EH (cell line): ENCODE results near the gene TUB.
A peak's percentile ranks its signal among the peaks of the same experiment; 100 is the strongest.

Source experiments
- DNase-seq: peaks from one replicate; pipeline ENCODE4 v3.0.0-alpha.2; 2015; ENCODE audit warnings: low read depth

TUB gene

DNA sequence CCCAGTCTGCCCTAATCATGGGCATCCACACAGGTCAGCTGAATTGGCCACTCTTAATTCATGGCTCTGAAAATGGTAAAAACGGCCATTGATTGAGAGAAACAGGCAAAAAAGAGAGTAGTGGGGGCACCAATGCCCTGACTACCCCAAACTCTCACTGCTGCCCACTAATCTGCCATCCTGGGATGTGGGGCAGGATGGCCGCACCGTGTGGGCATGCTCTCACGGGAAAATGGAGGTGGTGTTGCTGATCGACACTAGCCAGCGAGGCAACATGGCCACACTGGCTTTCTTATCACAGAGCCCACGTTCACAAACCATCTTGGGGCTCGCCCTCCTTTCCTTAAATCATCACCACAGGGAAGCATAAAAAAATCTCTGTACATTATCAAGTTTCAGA is 11.2 kb upstream of the TUB start:
- DNase-seq = no peak

DNA sequence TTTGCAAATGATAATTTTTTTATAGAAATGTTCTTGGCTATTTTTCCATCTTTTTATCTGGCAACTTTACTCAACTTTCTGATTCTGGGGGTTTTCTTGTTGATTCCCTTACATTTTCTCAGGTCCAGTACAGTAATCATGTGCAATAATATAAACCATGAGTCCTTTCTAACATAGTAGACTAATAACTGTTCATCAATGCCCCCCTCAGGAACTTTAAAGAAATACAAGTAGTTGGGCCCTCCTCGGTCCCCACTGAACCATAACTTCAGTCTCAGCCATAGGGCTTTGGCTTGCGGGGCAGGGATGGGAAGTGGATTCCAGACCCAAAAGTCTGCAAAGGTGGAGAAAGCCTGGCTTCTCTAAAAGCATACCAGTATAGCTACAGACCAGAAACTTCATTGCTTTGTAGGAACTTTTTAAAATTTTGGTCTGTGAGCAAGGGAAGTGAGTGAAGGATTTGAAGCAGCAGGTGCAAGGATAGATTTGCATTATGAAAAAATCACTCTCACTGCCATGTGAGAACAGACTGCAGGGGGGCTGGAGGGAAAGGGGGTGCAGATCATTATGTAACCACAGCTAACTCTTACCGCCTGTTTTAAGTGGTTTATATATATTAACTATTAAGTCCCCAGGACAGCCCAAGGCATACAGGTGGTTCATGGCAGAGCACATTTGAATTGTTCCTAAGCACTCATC is 10.4 kb upstream of the TUB start:
- peak; percentile 57 for DNase-seq

DNA sequence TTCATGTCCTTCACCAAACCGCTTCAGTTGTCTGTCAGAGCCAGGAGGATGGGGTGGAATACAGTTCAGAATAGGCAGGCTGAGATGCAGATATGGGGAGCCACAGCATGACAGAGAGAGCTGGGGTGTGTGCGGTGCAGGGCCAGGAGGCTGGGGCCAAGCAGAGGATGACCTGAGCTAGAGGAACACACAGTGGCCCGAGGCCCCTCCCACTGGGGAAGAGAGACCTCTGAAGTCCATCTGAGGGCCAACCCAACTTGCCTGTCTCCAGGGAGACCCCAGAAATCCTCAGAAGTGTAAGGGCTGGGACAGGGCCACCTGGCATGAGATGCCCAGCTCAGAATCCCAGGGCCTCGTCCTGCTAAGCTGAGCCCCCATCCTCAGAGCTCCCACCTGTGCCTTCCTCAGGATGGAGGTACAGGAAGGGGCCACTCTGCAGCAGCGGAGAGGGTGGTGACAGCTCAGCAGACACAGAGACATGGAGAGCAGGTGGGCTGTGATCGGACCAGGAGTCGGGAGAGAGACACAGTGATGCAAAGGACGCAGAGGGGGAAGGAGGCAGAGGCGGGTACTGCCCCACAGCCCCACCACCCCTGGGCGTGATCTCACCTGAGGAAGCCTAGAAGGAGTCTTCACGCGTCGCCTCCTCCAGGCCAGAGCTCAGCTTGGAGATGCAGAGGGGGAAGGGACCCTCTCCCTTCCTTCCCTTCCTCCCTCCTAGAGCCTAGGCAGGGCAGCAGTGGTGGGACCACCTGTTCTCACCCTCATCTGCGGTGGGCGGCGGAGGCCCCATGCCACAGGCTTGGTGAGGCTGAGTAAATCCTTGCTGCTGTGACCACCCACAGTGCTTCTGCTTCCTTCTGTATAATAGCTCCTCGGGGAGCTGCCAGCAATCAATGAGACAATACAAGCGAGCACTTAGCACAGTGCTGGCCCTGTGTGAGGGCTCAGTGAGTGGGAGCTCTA is 9.1 kb upstream of the TUB start:
- DNase-seq = no peak

DNA sequence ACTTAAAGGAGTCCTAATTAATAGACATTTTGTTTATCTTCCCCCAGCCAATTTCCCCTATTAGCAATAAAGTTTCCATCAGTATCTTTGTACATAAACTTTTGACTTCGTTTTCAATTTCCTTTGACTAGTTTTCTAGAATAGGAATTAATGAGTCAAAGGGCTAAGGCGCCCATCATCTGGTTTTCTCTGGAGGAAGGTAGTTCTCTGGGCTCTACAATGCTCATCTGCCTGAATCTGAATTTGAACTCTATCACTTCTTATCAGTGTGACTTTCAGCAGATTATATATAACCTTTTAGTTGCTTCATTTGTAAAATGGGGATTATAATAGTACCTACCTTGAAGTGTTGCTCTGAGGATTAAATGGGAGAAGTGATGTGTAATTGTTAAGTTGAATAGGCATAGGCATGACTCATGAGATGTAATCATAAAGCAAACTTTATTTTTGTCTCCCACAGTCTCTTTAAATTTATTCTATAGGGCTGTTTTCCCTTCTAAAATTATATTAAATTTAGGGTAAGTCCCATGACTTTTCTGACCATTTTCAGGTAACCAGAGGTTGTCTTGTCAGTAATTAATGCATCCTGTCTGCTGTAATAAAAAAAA is 5.8 kb upstream of the TUB start:
- no peak for DNase-seq

DNA sequence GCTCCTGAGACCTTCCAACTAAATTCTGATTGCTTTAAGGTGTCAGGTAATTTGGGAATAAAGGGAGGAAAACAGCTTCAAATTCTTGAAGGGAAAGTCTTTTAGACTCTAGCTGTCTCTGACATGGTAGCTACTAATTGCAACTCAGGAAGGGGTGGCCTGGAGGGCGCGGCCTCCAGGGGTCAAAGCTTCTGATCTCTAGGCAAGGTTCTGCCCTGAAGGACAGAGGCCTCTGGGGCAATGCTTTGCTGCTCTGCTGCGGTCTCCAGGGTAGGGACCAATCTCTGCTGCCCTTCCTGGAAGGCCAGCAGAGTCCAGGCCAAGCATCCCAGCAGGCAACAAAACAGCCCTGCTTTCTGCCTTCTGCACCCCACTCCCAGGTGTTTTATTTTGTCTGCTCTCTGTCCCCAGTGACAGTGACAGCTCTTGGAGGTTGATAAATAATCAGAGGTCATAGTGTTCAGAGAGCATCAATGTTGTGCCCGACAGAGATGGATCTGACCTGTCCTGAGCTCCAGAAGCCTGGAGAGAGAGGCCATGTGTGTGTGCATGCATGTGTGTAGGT is 1.8 kb upstream of the TUB start:
- no peak for DNase-seq

DNA sequence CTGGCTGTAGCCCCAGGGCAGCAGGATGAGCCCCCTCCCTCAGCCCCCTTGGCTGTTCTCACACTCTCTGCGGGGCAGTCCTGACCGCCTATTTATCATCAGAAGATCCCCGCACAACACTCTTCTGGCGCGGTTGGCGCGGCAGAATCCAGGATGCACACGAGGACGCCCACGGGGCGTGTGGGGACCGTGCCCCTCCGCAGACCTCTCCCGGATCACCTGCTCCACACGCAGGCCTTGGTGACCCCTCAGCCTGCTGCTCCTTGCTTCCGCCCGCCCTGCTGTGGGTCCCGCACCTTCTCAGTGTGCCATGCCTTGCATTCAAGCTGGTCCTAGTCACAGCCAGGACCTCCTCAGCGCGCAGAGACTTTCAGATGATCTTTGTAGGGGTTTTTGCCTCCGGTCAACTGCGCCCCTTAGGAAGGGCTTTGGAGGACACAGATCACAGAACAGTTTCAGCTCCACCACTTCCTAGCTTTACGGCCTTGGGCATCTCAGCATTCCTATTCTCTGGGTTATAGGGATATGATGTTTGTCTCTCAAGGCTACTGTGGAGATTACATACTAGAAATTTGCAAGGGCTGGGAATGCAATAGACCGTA is 841 bp upstream of the TUB start:
- no peak for DNase-seq

DNA sequence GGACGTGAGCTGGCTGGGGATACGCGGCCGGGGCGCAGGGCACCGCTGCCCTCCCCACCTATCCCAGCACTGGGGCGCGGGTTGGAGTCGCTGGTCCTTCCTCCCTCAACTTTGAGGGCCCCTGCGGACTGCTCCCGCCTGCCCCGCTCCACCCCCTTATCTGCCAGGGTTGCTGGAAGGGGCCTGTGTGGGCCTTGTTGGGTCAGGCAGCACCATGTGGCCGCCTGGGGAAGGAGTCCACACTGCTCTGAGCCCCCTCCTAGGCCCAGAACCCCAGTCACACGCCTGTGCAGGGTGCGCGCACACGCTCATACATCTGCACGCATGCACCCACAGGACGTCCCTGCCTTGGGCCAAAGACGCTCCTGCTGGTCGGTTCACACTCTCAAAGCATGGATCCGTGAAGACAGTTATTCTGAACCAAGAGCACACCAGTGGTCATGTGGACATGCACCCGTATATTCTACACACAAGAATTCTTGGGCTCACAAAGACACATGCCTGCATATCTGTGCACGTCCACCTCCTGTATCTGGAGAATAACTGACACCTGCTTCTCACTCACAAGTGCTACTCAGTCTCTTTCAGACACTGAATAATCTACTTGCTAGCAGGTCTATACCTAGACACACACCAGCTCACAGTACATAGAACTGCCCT is 710 bp downstream of the TUB start:
- DNase-seq = peak; percentile 37

DNA sequence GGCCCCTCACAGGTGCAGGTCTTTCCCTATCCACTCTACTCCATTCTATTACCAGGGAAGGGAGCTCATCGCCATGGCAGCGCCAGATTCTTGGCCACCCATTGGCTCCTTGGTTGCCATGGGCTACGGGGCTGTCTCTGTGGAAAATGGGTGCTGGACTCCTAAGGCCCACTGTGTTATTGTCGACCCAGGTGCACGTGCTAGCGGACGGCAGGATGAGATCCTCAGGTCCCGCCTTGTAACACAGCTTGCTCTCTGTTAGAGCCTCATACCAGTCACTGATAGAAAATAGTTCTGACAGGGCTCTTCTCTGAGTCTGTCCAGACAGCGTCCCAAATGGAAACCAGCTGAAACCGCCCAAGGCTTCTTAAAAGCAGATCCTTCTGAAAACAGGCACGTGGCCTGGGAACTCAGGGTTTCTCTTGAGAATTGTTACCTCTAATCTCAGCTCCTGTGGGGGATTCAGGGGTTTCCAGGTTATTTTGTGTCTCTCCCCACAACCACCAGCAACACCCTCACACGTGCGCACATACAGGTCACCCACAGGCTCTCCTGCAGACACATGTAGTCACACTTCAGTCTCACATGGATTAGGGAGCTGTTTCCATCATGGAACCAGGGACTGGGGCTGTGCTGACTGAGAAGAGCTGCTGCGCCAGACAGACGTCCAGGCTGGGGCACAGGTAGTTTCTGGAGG is 1.5 kb downstream of the TUB start:
- DNase-seq = peak; percentile 34

DNA sequence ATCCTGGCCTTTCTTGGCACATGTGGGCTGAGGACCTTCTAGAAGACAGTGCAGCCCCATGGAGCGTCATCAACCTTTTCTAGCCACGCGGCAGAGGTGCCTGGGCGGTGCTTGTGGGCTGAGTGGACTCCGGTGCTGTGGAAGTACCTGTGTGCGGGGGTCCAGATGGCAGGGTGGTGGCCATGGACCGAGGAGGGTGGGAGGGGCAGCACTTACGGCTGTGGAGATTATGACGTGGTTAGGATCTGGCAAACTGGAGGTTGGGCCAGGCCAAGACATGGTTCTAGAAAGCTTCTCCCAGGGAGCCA is 2.0 kb downstream of the TUB start:
- DNase-seq = no peak

DNA sequence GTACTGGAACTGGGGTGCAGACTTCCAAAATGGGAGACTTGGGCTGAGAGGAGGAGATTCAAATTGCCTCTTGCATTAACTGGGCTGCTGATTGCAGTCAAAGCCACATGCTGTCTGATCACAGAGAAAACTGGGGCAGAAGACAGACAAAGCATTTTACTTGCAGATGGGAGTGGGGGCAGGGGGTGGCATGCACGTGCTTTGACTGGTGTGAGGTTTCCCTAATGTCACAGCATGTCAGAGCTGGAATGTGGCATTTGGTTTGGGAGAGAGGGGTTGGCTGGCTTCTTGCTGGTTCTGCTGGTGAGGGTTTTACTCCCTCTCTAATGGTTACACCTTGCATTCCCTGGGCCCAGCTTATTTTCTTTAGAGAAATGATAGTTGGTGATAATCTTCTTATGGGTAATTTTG is 2.9 kb downstream of the TUB start:
- no peak for DNase-seq

DNA sequence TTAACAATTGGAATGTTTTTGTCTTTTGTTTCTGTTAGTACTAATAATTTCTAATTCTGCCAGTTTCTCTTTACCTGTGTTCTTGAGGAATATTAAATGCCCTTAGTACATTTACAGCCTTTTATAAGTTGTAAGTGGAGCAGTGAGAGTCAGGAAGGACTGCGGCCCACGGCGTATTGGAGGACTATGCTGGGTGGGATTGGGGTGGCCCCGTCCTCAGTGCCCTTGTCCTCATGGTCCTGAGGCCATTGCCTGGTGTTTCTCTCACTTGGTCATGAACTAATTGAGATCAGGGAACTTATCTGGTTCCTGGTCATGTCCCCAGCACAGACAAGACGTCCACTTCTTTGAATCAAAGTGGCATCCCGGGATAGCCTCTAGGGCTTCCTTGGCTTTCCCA is 3.3 kb downstream of the TUB start:
- DNase-seq = no peak

DNA sequence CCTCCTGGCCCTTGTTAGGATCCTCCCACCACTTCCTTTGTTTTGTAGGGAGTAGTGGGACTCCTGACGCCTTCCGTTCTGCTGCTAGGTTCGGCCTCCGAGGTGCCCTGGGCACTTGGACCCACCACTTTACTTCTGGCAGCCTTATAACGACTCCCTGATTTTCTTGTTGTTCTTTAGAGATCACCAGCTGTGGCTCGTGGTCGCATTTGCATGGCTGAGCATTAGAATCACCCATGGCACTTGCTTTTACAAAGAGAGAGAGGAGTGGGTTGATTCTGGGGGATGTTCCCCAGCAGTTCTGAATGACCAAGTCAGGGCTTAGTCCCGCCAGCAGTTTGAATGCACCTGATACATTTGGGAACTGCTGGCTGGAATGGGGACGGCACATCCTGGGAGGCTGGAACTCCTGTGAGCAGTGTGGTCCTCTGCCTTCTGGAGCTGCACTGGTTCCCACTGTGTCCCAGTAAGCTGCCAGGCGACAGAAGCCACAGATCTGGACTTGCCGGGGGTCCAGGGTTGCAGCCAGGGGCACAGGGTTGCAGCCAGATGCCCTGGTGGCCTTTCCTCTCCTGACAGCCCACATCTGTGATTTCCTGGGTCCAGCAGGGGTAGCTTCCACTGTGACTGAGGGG is 4.1 kb downstream of the TUB start:
- DNase-seq = no peak

DNA sequence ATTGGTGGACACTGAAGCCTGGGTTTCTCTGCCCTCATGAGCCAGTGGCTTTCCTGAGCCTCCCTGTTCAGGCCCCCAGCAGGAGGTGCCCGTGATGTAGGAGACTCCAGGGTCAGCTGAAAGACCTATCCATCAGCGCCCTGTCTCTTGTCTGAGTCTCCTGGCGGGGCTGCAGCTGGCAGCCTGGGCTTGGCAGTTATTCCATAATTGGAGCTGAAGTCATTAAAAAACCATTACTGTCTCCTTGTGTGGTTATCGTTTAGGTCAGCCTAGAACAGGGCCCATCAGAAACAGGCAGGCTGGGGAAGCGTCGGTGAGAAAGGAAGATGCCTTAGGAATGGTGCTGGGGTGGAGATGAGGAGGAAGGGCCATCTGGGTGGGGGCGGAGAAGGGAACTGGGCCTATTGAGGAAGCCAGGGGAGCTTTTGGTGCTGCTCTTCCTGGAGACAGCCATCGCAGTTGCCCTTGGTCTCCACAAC is 5.0 kb downstream of the TUB start:
- peak; percentile 16 for DNase-seq

DNA sequence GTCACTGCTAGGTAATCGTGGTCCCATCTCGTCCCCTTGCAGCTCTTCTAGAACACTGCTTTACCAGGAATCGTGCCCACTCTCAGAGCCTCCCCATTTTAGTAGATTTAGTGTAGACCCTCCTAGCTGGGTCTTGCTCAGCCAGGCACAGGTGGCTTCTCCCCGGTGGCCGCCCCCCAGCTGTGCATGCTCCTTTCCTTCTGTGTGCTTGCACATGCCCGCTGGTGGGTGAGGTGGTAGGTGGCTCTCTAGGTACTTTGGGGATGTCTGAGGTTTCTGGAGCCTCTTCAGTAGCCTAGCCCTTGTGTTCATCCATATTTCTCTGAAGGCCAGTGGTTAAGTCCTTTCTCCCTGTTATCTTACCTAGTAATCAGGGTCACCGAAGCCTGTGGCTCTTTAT is 5.6 kb downstream of the TUB start:
- no peak for DNase-seq

DNA sequence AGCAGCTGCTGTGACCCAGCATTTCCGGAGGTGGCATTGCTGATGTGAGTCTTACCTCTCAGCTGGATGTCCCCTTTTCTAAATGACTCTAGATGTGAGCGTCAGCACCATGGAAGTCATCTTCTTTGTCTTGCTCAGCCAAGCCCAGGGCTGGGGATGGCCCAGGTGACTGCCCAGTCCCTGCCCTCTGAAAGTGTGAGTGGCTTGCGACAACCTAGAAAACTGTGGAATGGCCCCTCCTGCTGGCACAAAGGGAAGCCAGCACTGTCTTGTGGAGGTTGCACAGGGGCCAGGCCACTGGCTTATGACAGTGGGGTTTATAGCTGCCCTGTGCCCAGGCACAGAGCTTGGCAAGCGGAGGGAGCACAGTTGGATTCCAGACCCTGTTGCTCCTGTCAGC is 6.2 kb downstream of the TUB start:
- no peak for DNase-seq

DNA sequence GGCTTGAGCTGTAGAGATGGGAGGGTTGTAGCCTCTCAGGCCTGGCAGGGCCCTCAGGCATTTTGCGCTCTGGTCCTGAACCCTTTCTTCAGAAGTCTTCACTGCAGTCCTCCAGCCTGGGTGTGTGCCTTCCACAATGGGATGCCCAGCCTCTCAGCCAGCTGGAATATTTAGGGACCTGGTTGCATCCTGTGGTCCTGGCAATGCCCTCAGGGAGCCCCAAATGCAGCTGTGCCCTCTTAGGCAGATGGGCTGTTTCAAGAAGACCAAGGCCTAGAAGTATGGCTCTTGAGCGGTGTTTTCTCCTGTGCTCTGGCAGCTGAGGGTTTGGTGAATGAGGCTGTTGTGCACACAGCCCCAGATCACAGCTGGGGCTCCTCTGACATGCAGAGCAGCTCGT is 6.7 kb downstream of the TUB start:
- no peak for DNase-seq

DNA sequence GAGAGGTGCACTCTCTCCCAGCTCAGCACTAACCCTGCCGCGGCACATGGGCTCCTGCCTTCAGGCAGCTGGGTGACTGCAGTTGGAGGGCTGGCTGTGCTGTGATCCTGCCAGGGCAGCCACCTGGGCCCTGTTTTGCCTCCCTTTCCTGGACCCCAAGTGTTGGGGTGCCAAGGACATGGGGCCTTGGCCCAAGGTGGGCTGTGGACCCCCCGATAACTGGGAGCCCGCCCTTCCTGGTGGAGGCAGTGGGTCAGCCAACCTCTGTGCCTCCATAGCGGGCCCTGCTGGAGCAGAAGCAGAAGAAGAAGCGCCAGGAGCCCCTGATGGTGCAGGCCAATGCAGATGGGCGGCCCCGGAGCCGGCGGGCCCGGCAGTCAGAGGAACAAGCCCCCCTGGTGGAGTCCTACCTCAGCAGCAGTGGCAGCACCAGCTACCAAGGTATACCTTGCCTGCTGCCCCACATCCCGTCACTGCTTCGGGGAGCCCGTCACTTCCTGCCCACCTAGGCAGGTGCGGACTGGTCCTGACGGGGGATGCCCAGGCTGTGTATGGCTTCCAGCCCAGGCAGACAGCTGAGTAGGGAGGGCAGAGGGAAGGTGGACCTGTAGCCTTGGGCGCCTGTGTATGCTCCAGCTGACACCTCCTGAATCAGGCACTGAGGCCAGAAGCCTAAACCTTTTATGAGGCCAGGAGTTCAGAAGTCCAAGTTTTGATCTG is 8.9 kb downstream of the TUB start:
- no peak for DNase-seq

DNA sequence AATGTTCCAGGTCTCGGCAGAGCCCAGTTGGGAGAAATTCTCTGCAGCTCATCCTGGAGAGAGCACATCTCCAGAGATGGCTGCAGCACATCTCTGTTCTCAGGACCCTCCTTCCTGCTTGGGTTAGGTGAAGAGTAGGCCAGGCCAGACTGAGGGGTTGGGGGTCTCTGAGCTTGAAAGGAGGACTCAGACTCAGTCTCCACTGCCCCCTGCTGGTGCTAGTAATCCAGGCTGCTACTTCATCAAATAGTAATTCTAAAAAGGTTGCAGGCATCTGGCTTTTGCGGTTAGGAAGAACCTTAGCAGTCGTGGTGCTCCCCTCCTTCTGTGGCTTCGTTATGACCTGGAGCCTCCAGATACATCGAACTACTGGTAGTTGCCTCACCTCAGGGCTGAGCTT is 9.7 kb downstream of the TUB start:
- DNase-seq = peak; percentile 42

DNA sequence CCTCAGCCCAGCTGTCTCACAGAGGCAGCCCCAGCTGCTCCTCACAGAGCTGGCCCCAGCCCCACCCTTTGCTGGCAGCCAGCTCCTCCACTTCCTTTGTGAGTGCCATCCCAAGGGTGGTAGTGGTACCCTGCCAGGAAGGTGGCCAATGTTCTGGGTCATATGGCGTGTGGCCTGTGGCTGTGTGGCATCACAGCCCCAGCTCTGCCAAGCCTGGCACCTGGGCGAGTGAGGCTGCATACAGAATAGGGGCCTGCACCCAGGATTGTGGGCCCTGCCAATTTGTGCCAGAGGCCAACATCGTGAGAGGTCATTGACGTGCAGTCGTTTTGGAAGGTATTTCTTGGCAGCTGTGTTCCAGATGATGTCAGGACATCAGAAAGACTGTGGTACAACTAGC is 10.7 kb downstream of the TUB start:
- no peak for DNase-seq
